Ishikawa (cell line): ENCODE measurements around the gene CNOT11.

Experiments used
- EGR1 ChIP-seq: IDR thresholded peaks from 2 replicates; pipeline ENCODE4 v1.6.1; 2012
- TF ChIP-seq, protein P1 (sequence below): IDR thresholded peaks from 2 replicates; pipeline ENCODE4 v1.6.1; 2012; ENCODE audit warnings: low read depth, mild to moderate bottlenecking

DNA sequence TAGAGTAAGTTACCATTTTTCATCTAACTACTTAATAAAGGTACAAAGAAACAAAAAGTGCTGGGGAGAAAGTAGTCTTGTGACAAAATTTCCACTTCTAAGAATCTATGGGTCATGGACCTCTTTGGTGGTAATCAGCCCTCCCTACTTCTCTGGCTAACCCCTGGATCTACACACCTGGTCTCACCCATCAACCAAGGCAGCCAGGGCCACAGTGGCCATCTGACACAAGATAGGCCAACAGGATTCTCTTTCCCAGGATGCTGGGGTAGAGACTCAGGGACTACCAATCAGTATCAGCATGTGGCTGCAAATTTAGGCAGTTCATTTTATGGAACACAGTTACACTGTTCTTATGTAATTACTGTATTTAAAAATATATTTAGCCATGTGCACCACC is 38.0 kb downstream of the CNOT11 start:
- no peak for TF ChIP-seq EGR1
- TF ChIP-seq, protein P1, sequence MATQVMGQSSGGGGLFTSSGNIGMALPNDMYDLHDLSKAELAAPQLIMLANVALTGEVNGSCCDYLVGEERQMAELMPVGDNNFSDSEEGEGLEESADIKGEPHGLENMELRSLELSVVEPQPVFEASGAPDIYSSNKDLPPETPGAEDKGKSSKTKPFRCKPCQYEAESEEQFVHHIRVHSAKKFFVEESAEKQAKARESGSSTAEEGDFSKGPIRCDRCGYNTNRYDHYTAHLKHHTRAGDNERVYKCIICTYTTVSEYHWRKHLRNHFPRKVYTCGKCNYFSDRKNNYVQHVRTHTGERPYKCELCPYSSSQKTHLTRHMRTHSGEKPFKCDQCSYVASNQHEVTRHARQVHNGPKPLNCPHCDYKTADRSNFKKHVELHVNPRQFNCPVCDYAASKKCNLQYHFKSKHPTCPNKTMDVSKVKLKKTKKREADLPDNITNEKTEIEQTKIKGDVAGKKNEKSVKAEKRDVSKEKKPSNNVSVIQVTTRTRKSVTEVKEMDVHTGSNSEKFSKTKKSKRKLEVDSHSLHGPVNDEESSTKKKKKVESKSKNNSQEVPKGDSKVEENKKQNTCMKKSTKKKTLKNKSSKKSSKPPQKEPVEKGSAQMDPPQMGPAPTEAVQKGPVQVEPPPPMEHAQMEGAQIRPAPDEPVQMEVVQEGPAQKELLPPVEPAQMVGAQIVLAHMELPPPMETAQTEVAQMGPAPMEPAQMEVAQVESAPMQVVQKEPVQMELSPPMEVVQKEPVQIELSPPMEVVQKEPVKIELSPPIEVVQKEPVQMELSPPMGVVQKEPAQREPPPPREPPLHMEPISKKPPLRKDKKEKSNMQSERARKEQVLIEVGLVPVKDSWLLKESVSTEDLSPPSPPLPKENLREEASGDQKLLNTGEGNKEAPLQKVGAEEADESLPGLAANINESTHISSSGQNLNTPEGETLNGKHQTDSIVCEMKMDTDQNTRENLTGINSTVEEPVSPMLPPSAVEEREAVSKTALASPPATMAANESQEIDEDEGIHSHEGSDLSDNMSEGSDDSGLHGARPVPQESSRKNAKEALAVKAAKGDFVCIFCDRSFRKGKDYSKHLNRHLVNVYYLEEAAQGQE, result no peak
